AG09309 (cell line): ENCODE data around the gene TLE1.

Experiments
- DNase-seq: peaks from one replicate; pipeline ENCODE4 v3.0.0-alpha.2; 2010; ENCODE audit warnings: low read depth
- H3K4me3 ChIP-seq: 2 replicates; pipeline ENCODE4 v1.5.1; 2011; ENCODE audit warnings: mild to moderate bottlenecking, low read depth, low read length, moderate library complexity; ENCODE audit not compliant: control insufficient read depth
- CTCF ChIP-seq: IDR thresholded peaks from 2 replicates; pipeline ENCODE4 v1.5.1; 2011; ENCODE audit warnings: mild to moderate bottlenecking, low read depth, low read length, inconsistent platforms; ENCODE audit not compliant: insufficient read depth, control insufficient read depth; ENCODE audit errors: missing control alignments

TLE1 gene

DNA sequence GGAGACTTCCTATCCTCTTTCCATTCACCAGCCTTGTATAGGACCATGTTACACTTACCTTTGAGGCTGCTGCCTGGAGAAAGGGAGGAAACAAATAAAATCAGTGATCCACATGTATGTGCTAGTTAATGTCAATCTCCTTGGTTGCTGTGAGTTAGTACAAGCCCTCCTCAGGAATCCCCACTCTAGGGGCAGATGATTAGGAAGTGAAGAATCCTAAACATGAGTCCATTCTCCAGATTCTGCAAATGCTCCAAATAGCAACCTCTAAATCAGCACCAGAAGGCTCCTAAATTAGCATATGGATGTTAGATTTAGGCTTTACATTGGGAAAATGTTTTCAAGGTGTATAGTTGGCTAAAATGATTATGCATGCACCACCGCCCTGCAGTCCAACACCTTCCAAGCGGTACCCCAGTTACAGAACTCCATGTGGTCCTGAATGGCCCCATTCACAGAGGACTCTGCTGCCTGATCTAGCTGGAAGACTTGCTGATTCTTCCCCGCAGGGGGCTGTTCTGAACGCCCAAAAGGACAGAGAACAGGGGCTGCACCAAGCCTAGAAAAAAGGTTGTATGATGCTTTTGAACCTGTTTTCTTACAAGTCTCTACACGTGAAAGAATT lies 123.2 kb downstream of the TLE1 start:
- TF ChIP-seq CTCF, result no peak
- no peak overlapping the region for H3K4me3 ChIP-seq
- DNase-seq, result no peak

DNA sequence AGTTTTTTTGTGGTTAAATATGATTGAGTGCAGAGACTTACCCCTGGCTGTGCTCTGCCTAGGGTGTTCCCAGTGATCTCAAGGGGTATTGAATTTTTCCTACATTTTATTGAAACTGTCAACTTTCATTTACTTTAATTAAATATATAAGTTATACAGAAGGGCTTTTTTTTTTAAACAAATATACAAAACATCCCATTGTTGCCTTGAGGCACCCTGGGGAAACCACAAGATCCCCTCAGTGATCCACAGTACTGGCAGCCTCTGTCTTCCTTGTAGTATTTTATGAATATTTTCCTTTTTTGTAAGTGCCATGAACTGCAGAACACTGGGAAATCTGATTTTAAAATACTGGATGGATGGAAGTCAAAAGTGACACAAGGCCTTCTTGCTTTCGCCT lies 123.7 kb downstream of the TLE1 start:
- no peak for TF ChIP-seq CTCF
- no peak overlapping the region for H3K4me3 ChIP-seq
- DNase-seq, result no peak

DNA sequence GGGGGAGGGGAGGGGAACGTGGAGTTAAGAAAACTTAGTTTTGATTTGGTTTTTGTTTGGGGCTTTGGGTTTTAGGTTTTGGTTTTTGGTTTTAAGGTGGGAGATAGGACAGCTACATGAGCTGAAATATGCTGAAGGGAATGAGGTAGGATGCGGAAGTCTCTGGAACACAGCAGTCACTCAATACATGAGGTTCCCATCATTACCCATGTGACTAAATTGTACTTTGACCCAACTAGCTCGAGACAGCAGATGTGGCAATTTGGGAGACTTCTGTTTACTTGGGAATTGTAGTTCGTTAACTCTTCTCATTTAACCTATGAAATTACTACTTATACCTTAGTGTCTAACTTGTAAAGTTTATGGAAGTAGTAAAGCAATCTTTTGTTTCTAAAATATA lies 124.2 kb downstream of the TLE1 start:
- no peak for DNase-seq
- no peak overlapping the region for H3K4me3 ChIP-seq
- TF ChIP-seq CTCF, result no peak

DNA sequence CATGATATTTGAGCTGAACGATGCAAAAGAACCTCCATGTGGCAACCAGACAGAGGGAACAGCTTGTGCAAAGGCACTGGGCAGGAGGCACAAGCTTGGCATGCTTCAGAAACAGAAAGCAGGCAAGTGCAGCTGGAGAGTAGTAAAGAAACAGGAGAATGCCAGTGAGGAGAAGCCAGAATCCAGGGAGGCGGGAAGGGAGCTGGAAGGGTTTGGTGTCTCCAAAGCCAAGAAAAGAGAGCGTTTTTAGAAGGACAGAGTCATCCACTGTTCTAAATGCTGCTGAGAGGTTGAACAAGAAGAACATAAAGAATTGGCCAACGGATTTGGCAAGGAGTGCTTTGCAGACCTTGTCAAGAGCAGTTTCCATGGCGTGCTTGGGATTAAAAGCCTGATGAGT lies 124.7 kb downstream of the TLE1 start:
- TF ChIP-seq CTCF, result no peak
- no peak overlapping the region for H3K4me3 ChIP-seq
- DNase-seq, result no peak

- DNase-seq, result no peak
- H3K4me3 ChIP-seq, result no peak overlapping the region
- no peak for TF ChIP-seq CTCF
Observed at GRCh38 chr9:81563739-81564138, 125.6 kb downstream of the TLE1 start.

DNA sequence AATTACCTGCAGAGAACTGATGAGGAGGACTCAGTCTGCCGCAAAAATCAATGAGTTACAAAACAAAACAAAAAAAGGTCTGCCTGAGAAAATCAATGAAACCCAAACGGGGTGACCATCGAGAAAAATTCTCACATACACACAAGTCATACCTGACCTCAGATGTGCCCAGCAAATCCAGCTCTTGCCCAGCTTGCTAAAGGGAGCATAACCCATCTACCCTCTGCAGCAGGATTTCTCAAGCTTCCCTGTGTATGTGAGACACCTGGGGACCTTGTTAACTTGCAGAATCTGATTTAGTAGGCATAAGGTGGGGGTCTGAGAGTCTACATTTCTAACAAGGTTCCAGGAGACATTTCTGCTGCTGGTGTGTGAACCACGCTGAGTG lies 126.3 kb downstream of the TLE1 start:
- H3K4me3 ChIP-seq, result no peak overlapping the region
- no peak for DNase-seq
- no peak for TF ChIP-seq CTCF
